ENCODE results near the gene DCXR.

GRCh38 chr17:82062984-82063368, 25.5 kb upstream of the DCXR start:
- TF ChIP-seq CTCF (IDR thresholded peaks at IDR 0.05) = no peak
- no peak for TF ChIP-seq POLR2A (IDR thresholded peaks at IDR 0.05)
- no peak for TF ChIP-seq EP300 (IDR thresholded peaks at IDR 0.05)
